ENCODE results near the gene MICAL1. TPM values are rescaled to one million over a fixed set of nuclear protein-coding genes. Genes with fewer than 3 reads are reported as not detected.
A peak's percentile ranks its signal among the peaks of the same experiment; 100 is the strongest.

Gene MICAL1, protein sequence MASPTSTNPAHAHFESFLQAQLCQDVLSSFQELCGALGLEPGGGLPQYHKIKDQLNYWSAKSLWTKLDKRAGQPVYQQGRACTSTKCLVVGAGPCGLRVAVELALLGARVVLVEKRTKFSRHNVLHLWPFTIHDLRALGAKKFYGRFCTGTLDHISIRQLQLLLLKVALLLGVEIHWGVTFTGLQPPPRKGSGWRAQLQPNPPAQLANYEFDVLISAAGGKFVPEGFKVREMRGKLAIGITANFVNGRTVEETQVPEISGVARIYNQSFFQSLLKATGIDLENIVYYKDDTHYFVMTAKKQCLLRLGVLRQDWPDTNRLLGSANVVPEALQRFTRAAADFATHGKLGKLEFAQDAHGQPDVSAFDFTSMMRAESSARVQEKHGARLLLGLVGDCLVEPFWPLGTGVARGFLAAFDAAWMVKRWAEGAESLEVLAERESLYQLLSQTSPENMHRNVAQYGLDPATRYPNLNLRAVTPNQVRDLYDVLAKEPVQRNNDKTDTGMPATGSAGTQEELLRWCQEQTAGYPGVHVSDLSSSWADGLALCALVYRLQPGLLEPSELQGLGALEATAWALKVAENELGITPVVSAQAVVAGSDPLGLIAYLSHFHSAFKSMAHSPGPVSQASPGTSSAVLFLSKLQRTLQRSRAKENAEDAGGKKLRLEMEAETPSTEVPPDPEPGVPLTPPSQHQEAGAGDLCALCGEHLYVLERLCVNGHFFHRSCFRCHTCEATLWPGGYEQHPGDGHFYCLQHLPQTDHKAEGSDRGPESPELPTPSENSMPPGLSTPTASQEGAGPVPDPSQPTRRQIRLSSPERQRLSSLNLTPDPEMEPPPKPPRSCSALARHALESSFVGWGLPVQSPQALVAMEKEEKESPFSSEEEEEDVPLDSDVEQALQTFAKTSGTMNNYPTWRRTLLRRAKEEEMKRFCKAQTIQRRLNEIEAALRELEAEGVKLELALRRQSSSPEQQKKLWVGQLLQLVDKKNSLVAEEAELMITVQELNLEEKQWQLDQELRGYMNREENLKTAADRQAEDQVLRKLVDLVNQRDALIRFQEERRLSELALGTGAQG
- 38.2 and 46.5 TPM in 2 replicates for total RNA-seq
- 51.2 and 52.7 TPM in 2 replicates for polyA plus RNA-seq

- H2AFZ ChIP-seq: peak within 1 kb of the TSS; percentile 98
- peak within 1 kb of the TSS; percentile 95 for H3K4me3 ChIP-seq
- TF ChIP-seq CTCF (IDR thresholded peaks at IDR 0.05; ENCODE audit: poor library complexity) (peak; percentile 26), EZH2phosphoT487 (IDR thresholded peaks at IDR 0.05; ENCODE audit: low read depth, severe bottlenecking, unreplicated experiment) (no peak), EZH2 (IDR thresholded peaks at IDR 0.05; ENCODE audit: borderline replicate concordance) (no peak)
- DNase-seq (ENCODE audit: low spot score): peak; percentile 84
- peaks cover 6% of the 10 kb centered on the region for H3K79me2 ChIP-seq
- no peaks in the 10 kb centered on the region for H3K9me2 ChIP-seq (replicated peaks; ENCODE audit: insufficient read depth)
- no peaks in the 10 kb centered on the region for H4K20me1 ChIP-seq (ENCODE audit: insufficient read depth, poor library complexity, severe bottlenecking)
- H3K9me3 ChIP-seq (ENCODE audit: low read depth): no peaks in the 10 kb centered on the region
- H3K27ac ChIP-seq: peak within 1 kb of the TSS; percentile 87
- H3K36me3 ChIP-seq (replicated peaks; ENCODE audit: insufficient read depth, low read depth): no peaks in the 10 kb centered on the region
- under 1% methylated on average over 39 of the region's 70 CpGs for WGBS (ENCODE audit: low lambda C conversion rate, missing lambda C conversion rate)
- H3K4me2 ChIP-seq: peak within 1 kb of the TSS; percentile 93
- no peaks in the 10 kb centered on the region for H3K27me3 ChIP-seq
- peaks cover 10% of the 10 kb centered on the region for H3K4me1 ChIP-seq (ENCODE audit: insufficient read depth)
These were observed at the start of gene MICAL1 for GRCh38 chr6:109455437-109456110. Gene MICAL1, minus strand, starts transcription at chr6:109455772. Its CDS starts 1,576 bp downstream, at chr6:109454196.

GRCh38 chr6:109503327-109504224 is 48.0 kb upstream of the MICAL1 start:
- Histone ChIP-seq H3K36me3 (replicated peaks; ENCODE audit: insufficient read depth, low read depth) (no peaks in the 10 kb centered on the region), H3K4me3 (no peak overlapping the region), H3K9me2 (replicated peaks; ENCODE audit: insufficient read depth) (no peaks in the 10 kb centered on the region), H3K4me1 (ENCODE audit: insufficient read depth) (no peaks in the 10 kb centered on the region), H4K20me1 (ENCODE audit: insufficient read depth, poor library complexity, severe bottlenecking) (no peaks in the 10 kb centered on the region), H2AFZ (no peak overlapping the region), H3K9me3 (ENCODE audit: low read depth) (no peaks in the 10 kb centered on the region), H3K27ac (no peak overlapping the region), H3K4me2 (no peak overlapping the region), H3K27me3 (no peaks in the 10 kb centered on the region), H3K79me2 (no peaks in the 10 kb centered on the region)
- TF ChIP-seq CTCF (IDR thresholded peaks at IDR 0.05; ENCODE audit: poor library complexity) (no peak), EZH2phosphoT487 (IDR thresholded peaks at IDR 0.05; ENCODE audit: low read depth, severe bottlenecking, unreplicated experiment) (no peak)
- no peak for DNase-seq (ENCODE audit: low spot score)
- 72% methylated on average over 10 of the region's 10 CpGs for WGBS (ENCODE audit: low lambda C conversion rate, missing lambda C conversion rate)

GRCh38 chr6:109498936-109499335 is 43.4 kb upstream of the MICAL1 start:
- H3K36me3 ChIP-seq (replicated peaks; ENCODE audit: insufficient read depth, low read depth): no peaks in the 10 kb centered on the region
- H3K4me2 ChIP-seq: no peak overlapping the region
- no peaks in the 10 kb centered on the region for H4K20me1 ChIP-seq (ENCODE audit: insufficient read depth, poor library complexity, severe bottlenecking)
- H3K9me2 ChIP-seq (replicated peaks; ENCODE audit: insufficient read depth): no peaks in the 10 kb centered on the region
- no peak overlapping the region for H2AFZ ChIP-seq
- H3K9me3 ChIP-seq (ENCODE audit: low read depth): no peaks in the 10 kb centered on the region
- H3K79me2 ChIP-seq: no peaks in the 10 kb centered on the region
- no peaks in the 10 kb centered on the region for H3K4me1 ChIP-seq (ENCODE audit: insufficient read depth)
- no peak for DNase-seq (ENCODE audit: low spot score)
- TF ChIP-seq CTCF (IDR thresholded peaks at IDR 0.05; ENCODE audit: poor library complexity): no peak
- no peak for TF ChIP-seq EZH2 (IDR thresholded peaks at IDR 0.05; ENCODE audit: borderline replicate concordance)
- no peak for TF ChIP-seq EZH2phosphoT487 (IDR thresholded peaks at IDR 0.05; ENCODE audit: low read depth, severe bottlenecking, unreplicated experiment)
- H3K27ac ChIP-seq: no peak overlapping the region
- WGBS (ENCODE audit: low lambda C conversion rate, missing lambda C conversion rate): 88% methylated on average over 2 of the region's 2 CpGs
- no peaks in the 10 kb centered on the region for H3K27me3 ChIP-seq
- H3K4me3 ChIP-seq: no peak overlapping the region
